Astrocyte of the cerebellum (primary cell): ENCODE results near the gene USP10.
A peak's percentile ranks its signal among the peaks of the same experiment; 100 is the strongest.

Experiments used
- DNase-seq: peaks from one replicate; pipeline ENCODE4 v3.0.0-alpha.2; 2011; ENCODE audit warnings: low read depth
- H3K4me3 ChIP-seq: 2 replicates; pipeline ENCODE4 v1.5.1; 2011; ENCODE audit warnings: mild to moderate bottlenecking, low read depth, low read length, moderate library complexity
- in situ Hi-C: cut with HindIII; loops from 2 replicates; pipeline ENCODE4 v1.10.0; 2017; ENCODE audit warnings: low sequenced_read_pairs
- TF ChIP-seq, protein P1 (sequence below): IDR thresholded peaks from 2 replicates; pipeline ENCODE4 v1.5.1; 2012; ENCODE audit warnings: low read length, low read depth, moderate library complexity, mild to moderate bottlenecking; ENCODE audit errors: missing control alignments

The USP10 gene

DNA sequence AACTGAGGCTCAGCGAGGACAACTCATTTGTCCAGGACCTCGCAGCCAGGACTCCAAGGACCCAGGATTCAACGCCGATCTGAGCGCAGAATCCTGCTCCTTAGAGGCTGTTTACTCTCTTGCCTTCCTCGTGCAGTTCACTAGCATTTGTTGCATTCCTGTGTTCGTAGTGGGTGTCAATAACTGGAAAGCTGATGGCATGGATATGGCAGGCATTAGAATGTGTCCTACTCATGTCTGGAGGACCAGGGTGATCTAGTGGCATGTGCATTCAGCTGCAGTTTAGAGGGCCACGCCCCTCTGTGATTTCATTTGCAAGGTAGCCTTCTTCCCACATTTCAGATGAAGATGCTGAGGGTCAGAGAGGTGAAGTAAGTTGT, 120.5 kb downstream of the USP10 start:
- in situ Hi-C loops, result no loop called here
- H3K4me3 ChIP-seq, result peak overlapping the region; percentile 52
- TF ChIP-seq, protein P1, sequence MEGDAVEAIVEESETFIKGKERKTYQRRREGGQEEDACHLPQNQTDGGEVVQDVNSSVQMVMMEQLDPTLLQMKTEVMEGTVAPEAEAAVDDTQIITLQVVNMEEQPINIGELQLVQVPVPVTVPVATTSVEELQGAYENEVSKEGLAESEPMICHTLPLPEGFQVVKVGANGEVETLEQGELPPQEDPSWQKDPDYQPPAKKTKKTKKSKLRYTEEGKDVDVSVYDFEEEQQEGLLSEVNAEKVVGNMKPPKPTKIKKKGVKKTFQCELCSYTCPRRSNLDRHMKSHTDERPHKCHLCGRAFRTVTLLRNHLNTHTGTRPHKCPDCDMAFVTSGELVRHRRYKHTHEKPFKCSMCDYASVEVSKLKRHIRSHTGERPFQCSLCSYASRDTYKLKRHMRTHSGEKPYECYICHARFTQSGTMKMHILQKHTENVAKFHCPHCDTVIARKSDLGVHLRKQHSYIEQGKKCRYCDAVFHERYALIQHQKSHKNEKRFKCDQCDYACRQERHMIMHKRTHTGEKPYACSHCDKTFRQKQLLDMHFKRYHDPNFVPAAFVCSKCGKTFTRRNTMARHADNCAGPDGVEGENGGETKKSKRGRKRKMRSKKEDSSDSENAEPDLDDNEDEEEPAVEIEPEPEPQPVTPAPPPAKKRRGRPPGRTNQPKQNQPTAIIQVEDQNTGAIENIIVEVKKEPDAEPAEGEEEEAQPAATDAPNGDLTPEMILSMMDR, result no peak
- DNase-seq, result no peak

DNA sequence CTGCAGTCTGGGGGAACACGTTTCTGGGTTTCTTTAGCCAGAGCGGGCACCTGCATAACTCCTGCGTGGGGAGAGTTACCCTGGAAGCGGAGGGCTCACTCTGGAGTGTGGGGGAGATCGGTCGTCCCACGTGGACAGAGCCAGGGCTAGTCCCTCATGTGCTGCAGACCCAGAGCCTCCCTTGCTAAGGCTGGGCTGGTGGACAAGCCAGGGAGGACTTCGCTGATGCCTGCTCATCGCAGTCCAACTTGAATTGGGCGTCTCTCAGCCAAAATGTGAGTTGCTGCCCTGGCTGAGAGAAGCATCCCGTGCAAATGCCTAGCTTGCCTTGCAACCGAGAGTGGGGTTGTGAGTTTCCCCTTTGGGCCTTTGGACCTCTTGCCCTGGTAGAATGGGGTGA, 121.0 kb downstream of the USP10 start:
- in situ Hi-C loops, result no loop called here
- no peak for DNase-seq
- peak overlapping the region; percentile 52 for H3K4me3 ChIP-seq
- TF ChIP-seq, protein P1, result no peak

DNA sequence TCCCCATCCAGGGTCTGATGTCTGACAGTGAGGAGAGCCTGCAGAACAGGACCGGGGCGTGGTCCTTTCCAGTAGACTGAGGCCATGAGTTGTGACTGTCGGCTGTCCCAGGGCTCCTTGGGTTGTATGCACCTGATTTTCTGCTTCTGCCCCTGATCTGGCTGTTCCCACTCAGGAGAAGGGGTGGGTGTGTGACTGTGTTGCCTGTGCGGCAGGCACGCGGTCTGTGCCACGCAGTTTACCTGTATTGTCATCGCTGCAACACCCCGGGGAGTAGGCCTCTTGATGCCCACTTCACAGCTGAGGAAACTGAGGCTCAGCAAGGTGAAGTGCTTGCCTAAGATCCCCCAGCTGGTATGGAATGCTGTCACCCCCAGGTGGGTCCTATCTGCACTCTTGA, 121.4 kb downstream of the USP10 start:
- TF ChIP-seq, protein P1, result no peak
- peak overlapping the region; percentile 52 for H3K4me3 ChIP-seq
- in situ Hi-C loops, result no loop called here
- no peak for DNase-seq

DNA sequence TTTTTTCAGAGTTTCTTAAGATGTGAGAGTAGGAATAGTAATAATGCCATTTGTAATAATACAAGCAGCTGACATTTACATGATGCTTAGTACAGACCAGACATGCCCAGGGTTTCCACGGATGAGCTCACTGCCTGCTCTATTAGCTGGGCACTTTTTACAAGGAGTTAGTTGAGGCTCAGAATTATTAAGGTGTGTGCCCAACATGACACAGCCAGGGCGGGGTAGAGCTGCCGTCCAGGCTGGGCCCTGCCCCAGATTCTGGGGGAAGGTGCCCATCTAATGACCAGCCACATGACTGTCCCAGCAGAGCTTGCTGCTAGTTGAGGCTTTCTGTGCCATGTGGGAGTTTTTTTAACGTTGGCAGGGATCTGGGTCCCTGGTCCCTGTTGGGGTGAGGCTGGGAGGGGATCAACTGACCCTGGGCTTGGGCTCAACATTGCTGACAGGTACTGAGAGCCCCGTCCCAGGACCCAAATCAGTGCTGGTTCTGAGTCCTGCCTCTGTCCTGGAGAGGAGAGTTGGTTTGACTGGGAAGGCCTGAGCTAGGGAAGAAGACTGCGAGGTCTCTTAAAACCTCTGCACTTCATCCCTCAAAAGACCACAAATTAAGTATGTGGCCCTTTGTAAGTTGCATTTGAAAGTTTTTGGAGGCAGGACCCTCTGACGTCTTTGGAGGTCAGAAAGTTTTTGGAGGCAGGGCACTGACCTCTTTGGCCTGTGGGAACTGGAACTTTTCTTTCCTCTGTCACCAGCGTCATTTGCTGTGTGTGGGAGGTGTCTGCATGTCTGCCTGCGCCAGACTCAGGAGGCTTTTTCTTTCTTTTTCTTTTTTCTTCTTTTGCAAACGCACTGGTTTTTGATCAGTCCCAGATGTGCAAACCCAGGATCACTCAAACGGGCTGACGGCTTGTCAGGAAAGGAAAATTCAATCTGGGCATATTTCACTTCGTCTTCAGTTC, 122.2 kb downstream of the USP10 start:
- in situ Hi-C loops, result no loop called here
- no peak for DNase-seq
- TF ChIP-seq, protein P1, result no peak
- peak overlapping the region; percentile 52 for H3K4me3 ChIP-seq

DNA sequence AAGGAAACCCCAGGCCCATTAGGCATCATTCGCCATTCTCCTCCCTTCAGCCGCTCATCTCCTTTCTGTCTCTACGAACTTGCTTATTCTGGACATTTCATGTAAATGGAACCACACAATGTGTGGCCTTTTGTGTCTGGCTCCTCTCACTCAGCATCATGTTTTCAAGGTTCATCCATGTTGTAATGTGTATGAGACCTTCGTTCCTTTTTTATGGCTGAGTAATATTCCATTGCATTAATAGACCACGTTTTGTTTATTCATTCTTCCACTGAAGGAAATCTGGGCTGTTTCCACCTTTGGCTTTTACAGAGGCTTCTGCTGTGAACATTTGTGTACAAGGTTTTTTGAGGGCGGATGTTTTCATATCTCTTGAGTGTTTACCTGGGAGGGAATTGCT, 123.2 kb downstream of the USP10 start:
- in situ Hi-C loops, result no loop called here
- DNase-seq, result no peak
- TF ChIP-seq, protein P1, result no peak
- peak overlapping the region; percentile 52 for H3K4me3 ChIP-seq

DNA sequence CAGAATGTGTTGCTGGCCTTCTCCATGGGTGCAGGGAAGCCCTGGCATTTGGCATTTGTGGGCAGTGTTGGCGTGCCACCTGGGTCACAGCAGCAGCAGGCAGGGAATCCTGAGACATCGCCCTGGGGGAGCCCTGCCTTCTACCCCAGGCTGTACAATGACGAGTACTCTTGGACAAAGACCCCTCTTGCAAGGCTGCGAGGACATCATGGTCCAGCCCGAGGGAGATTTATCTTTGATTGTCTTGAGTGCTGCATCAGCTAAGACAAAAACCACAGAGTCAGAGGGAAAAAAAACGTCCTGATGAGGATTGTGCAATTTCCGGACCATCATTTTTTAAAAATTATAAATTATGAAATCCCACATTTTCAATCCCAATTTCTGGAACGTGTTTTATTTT, 123.7 kb downstream of the USP10 start:
- DNase-seq, result no peak
- TF ChIP-seq, protein P1, result no peak
- in situ Hi-C loops, result no loop called here

More for the DNA sequence above, 123.7 kb downstream of the USP10 start:
- H3K4me3 ChIP-seq, result no peak overlapping the region
